RKO (cell line): ENCODE results near the gene JAG2.

Experiments
- DNase-seq: peaks from one replicate; pipeline ENCODE4 v3.0.0-alpha.2; 2016; ENCODE audit warnings: low spot score

The JAG2 gene

DNA sequence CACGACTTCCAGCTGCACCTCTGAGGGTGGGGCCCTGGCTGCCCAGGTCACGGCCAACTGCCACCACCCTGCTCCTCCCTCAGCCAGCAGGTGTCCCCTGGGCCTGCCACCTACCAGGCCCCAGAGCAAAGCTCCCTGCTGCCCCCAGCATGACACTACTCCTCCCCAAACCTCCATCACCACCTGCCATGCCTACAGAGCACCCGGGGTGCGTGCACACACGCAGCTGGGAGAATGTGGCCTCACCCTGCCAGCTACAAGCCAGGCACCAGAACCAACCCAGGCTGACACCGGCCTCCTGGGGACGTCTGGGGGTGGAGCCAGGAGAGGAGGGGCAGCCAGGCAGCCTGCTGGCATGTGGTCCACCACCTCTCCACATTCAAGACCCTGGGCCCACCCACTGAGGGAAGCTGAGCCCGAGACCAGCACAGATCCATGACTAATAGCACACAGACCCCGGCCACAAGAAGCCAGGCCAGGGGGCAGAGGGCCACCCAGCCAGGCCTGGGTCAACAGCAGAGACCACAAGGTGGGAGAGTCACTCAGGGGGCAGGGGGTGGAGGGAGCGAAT, 3.4 kb downstream of the JAG2 start:
- DNase-seq, result no peak

- DNase-seq, result no peak
Observed at GRCh38 chr14:105163040-105163742, 5.4 kb downstream of the JAG2 start.

DNA sequence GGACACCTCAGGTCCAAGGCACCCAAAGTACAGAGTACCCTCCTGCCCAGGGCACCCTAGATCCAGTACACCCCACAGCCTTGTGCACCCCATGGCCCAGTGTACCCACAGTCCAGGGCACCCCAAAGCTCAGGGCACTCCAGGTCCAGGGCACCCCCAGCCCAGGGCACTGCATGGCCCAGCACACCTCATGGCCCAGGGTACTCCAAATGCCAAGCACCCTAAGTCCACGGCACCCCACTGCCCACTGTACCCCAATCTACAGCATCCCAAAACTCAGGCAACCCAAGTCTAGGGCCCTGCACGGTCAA, 6.0 kb downstream of the JAG2 start:
- no peak for DNase-seq

GRCh38 chr14:105161964-105162668, 6.5 kb downstream of the JAG2 start:
- no peak for DNase-seq

- DNase-seq, result no peak
Observed at GRCh38 chr14:105161309-105161708, 7.3 kb downstream of the JAG2 start.

DNA sequence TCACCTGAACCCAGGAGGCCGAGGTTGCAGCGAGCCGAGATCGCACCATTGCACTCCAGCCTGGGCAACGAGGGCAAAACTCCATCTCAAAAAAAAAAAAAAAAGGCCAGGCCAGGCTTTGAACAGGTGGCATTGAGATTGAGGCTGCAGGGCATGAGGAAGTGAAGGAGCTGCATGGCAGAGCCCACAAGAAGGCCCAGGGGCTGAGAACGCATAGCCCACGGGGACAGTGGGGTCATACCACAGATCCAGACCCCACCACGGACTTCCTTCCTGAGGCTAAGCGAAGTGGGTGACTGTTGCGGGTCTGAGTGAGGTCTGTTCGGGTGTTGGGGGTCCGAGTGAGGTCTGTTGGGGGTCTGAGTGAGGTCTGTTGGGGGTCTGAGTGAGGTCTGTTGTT, 7.8 kb downstream of the JAG2 start:
- DNase-seq, result no peak

DNA sequence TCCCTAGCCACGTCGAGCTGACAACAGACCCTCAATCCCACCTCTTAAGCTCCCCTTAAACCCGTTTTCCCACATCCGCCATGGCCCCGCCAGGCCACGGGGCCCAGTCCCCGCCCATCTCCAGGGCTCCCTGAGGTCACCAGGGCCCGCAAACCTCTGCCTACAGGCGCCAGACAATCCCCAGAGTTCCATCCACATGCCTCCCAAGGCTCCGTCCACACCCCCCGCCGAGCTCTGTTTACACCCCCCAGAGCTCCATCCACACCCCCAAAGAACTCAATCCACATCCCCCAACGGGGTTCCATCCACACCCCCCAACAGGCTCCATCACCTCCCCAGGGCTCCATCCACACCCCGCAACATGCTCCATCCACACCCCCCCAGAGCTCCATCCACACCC, 9.2 kb downstream of the JAG2 start:
- DNase-seq, result no peak

DNA sequence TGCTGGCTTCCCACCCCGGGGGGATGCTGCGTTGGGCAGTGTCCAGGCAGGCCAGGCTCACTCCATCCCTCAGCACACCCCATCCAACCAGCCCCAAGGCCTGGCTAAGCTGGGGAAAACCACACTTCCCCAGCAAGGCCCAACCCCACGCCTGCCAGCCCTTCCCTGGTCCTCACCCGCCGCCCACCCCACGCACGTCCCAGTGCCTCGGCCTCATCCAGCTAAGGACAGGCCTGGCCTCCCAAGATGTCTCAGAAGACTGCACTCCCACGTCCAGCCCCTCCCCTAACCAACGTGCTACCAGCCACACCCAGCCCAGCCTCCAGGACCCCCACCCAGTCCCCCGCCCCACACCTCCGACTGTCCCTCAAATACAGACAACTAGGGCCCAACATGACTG, 9.8 kb downstream of the JAG2 start:
- no peak for DNase-seq

DNA sequence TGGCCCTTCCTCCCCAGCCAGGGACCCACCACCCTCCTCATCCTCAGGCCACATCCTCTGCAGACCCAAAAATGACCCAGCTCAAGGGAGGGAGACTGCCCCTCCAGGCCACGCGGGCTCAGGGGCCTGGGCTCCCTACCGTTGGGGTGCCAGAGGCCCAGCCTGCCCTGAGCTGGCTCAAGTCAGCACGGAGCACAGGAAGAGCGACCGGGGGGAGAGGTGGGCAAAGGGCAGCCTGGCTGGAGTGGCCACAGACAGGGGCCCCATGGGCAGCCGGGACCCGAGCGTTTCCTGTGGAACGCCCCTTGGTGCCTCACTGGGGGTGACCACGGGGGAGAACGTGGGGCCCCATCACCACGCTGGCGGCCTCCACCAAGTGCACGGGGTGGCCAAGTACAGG, 10.7 kb downstream of the JAG2 start:
- DNase-seq, result no peak

- DNase-seq, result no peak
Observed at GRCh38 chr14:105156414-105157375, 11.9 kb downstream of the JAG2 start.

- no peak for DNase-seq
Observed at GRCh38 chr14:105155681-105156413, 12.7 kb downstream of the JAG2 start.

- no peak for DNase-seq
Observed at GRCh38 chr14:105155071-105155651, 13.4 kb downstream of the JAG2 start.

DNA sequence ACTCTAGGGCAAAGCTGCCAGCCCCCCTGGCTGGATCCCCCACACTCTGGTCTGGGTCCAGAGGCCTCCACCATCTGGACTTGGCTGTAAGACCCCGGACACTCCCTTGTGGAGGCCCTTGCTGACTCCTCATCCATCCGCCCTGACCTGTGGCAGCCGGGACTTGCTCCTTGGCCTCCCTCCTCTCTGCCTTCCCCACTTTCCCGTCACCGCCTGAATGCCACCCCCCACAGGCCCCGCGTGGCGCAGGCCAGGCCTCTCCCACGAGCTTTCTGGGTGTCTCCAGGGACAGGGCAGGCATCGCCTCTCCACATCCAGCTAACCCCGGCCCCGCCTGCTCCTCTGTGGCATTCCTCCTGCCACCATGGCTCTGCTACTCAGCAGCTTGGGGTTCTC, 14.1 kb downstream of the JAG2 start:
- no peak for DNase-seq

DNA sequence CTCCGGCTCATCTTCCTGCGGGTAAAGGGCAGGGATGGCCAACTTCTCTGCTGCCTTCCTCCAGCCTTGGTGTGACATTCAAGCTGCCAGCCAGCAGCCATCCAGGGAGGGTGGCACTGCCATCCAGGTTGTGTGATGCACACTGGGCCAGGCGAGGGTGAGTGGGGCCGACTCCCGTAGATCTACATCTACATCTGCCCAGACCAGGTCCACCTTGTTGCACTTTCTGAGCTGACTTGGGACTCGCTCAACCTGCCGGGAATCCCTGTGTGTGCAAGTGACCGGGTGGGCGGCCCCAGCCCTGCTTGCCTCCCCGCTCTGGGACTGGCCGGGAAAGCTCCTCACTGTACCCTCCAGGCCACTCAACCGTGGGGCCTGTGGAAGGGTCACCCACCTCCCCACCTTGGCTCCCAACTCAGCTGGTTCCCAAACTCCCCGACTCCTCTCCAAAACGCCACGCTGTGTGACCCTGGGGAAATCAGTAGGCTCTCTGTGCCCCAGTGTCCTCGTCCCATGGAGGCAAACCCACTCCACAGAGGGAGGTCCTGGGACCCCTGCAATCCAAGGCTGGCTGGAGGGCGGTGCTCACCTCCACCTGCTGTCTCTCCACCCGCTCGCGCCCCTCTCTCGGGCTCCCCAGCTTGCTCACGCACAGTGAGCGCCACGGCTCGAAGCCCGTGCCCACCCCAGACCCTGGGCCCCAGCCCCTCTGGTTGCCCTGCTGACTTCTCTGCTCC, 14.7 kb downstream of the JAG2 start:
- DNase-seq, result no peak

- DNase-seq, result no peak
Observed at GRCh38 chr14:105153331-105153731, 15.2 kb downstream of the JAG2 start.

DNA sequence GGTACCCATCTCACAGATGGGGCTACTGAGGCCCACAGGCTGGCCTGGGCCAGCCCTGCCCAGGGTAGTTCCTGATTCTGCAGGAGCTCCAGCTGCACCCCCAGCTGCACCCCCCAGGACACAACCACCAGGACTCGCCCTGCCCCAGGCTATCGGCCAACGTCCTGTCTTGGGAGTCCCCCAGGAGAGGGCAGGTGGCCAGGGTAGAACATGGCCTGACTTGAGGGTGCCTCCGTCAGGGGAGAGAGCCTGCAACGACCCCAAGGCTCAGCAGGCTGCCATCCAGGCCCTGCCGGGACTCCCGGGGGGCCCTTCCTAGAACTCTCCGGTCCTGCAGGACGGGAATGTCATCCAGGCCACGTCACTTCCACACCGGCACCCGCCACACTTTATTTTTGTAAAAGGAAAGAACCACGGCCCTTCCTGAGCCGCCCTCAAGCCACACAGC, 15.8 kb downstream of the JAG2 start:
- no peak for DNase-seq

GRCh38 chr14:105151838-105152793, 16.5 kb downstream of the JAG2 start:
- no peak for DNase-seq

DNA sequence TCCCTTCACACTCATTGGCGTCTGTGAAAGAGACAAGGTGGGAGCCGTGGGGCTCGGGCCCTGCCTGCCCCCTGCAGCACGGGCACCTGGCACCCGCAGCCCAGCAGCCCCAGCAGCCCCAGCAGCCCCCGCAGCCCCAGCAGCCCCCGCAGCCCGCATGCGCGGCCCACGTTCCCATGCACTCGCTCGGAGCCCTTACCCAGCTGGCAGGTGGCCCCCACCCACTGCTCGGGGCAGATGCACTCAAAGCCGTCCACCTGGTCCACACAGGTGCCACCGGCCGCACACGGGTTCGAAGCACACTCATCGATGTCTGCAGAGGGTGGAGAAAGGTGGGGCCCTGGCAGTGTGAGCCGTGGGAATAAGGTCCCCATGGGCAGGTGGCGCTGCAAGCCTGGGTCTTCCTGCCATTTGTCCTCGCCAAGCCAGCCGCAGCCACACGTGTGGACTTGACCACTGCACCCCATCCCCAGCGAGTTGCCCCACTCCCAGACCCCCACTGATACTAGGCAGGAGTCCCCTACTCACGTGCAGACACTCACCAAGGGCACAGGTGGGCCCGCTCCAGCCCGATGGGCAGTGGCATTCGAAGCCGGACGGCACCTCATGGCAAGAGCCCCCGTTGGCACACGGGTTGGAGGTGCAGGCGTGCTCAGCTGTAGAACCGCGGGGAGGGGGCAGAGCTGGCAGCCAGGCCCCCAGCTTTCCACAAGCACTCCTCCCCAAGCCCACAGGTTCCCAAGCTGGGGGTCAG, 17.3 kb downstream of the JAG2 start:
- DNase-seq, result no peak
